Measurements from ENCODE around the gene LMNTD2.

LMNTD2 gene

GRCh38 chr11:587978-588380 is 27.4 kb upstream of the LMNTD2 start:
- peak; percentile 93 for DNase-seq (ENCODE audit: low read depth)
- no peak for TF ChIP-seq CTCF (conservative IDR thresholded peaks at IDR 0.05; ENCODE audit: low read depth, low read length)
- H3K4me3 ChIP-seq (ENCODE audit: low read depth, low read length), result no peak overlapping the region

- DNase-seq (ENCODE audit: low read depth), result no peak
- no peak overlapping the region for H3K4me3 ChIP-seq (ENCODE audit: low read depth, low read length)
- no peak for TF ChIP-seq CTCF (conservative IDR thresholded peaks at IDR 0.05; ENCODE audit: low read depth, low read length)
These were observed 27.0 kb upstream of the LMNTD2 start for GRCh38 chr11:587546-587945.

GRCh38 chr11:586376-587316 is 26.1 kb upstream of the LMNTD2 start:
- no peak overlapping the region for H3K4me3 ChIP-seq (ENCODE audit: low read depth, low read length)
- no peak for TF ChIP-seq CTCF (conservative IDR thresholded peaks at IDR 0.05; ENCODE audit: low read depth, low read length)
- no peak for DNase-seq (ENCODE audit: low read depth)

- DNase-seq (ENCODE audit: low read depth), result no peak
- H3K4me3 ChIP-seq (ENCODE audit: low read depth, low read length), result no peak overlapping the region
- TF ChIP-seq CTCF (conservative IDR thresholded peaks at IDR 0.05; ENCODE audit: low read depth, low read length), result no peak
These were observed 23.7 kb upstream of the LMNTD2 start for GRCh38 chr11:584287-584686.

GRCh38 chr11:581752-582151 is 21.2 kb upstream of the LMNTD2 start:
- H3K4me3 ChIP-seq (ENCODE audit: low read depth, low read length), result no peak overlapping the region
- no peak for TF ChIP-seq CTCF (conservative IDR thresholded peaks at IDR 0.05; ENCODE audit: low read depth, low read length)
- DNase-seq (ENCODE audit: low read depth), result no peak

- TF ChIP-seq CTCF (conservative IDR thresholded peaks at IDR 0.05; ENCODE audit: low read depth, low read length), result no peak
- H3K4me3 ChIP-seq (ENCODE audit: low read depth, low read length), result no peak overlapping the region
- DNase-seq (ENCODE audit: low read depth), result no peak
These were observed 20.8 kb upstream of the LMNTD2 start for GRCh38 chr11:581342-581741.

Measured in choroid plexus epithelial cell (primary cell).